Endometrial microvascular endothelial cells (primary cell): ENCODE measurements around the gene KRTAP23-1. TPM values are rescaled to one million over a fixed set of nuclear protein-coding genes. Genes with fewer than 3 reads are reported as not detected.

Source experiments
- in situ Hi-C: cut with HindIII; loops from 2 replicates; pipeline ENCODE4 v1.10.0; 2017; ENCODE audit warnings: low sequenced_read_pairs, low pct_unique_long_range_greater_than_20kb; ENCODE audit errors: inconsistent ontology term
- total RNA-seq: library from RNA; depleted of rRNA; stranded (reverse); fragments of >200 nt; gene quantifications from one replicate; pipeline ENCODE4 v1.2.3, GENCODE V29; 2015; ENCODE audit errors: inconsistent ontology term

KRTAP23-1 gene
- total RNA-seq, 1 donor from 2014 or later: not detected

DNA sequence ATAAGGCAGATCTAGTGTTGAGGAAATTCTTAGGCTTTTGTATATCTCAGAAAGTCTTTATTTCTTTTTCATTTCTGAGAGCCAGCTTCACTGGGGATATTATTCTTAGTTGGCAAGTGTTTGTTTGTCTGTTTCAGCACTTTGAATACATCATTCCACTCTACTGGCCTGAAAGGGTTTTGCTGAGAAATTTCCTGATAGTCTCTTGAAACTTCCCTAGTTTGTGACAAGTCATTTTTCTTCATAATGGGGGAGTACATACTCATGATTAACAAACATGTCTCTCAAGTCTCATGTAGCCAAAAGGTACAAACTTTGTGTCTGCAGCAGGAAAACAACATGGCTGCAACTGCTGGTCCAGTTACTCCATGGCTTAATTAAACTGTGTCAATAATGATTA is 22.0 kb downstream of the KRTAP23-1 start:
- in situ Hi-C loops: no loop called here

DNA sequence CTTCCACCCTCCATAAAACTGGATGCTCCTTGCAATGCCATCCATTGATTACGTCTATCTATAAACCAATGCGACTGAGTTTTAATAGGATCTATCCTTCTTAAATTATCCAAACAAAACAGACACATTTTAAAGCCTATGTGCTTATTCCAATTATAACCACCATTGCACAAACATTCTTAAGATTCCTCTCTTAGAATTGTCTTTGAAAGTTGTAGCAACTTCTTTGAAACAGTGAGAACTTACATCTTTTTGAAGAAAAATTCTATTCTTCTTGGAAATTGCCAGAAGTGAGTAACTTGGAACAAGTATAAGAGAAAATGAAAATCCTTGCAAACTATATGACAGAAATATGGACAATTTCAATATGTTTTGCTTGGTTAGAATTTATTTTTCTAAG is 28.2 kb downstream of the KRTAP23-1 start, which contains the start of gene KRTAP26-1:
Gene KRTAP26-1 (minus strand): TSS at position 101 of the 400 bp plus-strand sequence. CDS start 280 bp downstream, outside the sequence.
- in situ Hi-C loops: no loop called here

DNA sequence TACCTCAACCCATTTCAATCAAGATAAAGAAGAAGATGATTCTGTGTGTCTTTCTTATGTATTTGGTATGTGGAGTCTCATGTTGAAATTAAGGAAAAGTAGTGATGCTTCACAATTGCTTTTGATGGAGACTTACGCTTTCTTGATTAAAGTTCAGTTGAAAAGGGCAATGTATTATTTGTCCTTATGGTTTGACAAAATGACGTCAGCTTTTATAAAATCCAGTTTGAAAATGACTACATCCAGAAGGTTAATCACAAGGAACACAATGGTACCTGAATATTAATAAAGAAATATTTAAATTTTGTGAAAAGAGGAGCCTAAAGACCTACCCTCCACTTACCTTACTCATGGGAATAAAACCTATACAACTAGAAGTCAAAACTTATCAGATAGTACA is 32.7 kb downstream of the KRTAP23-1 start:
- in situ Hi-C loops: no loop called here

DNA sequence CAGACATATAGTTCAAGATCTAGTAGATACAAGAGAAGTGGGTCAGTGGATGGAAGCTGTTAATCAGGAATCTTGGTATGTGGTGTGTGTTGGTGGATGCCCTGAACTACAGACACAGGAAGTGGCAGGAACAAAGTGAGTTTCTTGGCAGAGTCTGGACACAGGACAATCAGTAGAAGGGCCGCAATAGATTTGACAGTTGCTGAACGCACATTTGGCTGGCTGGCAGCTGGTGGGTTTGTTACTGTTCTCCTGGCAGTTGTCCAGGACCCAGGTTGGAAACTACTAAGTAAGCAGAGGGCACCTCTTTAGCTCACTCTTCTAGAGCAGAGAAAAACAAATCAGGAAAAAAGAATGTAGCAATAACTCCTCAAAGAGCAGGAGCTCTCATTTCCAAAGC is 41.5 kb downstream of the KRTAP23-1 start:
- in situ Hi-C loops: no loop called here

DNA sequence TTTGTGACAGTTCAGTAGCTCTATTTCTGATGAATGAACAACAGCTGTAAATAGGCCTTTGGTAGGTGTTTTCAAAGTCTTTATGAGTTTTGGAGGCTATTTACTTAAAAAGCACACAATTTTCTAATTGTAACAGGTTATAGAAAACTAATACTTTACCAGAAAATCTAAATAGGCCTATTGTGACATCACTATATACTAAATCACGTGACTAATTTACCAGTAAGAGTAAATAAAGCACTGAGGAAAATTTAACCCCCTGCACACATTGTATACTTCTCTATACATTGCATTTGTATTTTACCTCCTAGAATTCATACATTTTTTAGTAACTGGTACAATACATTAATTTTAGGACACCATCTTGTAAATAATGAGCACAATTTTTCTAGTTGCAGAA is 43.3 kb downstream of the KRTAP23-1 start:
- in situ Hi-C loops: no loop called here

Other genes with a start within 250 kb of the KRTAP23-1 start
- gene CLDN17, start 181.8 kb downstream of the KRTAP23-1 start, total RNA-seq: not detected
- not detected for gene CLDN8, start 132.5 kb downstream of the KRTAP23-1 start, total RNA-seq
- gene KRTAP24-1, start 65.7 kb downstream of the KRTAP23-1 start, total RNA-seq: not detected
- not detected for gene KRTAP25-1, start 59.1 kb downstream of the KRTAP23-1 start, total RNA-seq
- not detected for gene KRTAP26-1, start 28.3 kb downstream of the KRTAP23-1 start, total RNA-seq
- gene KRTAP27-1, start 10.9 kb downstream of the KRTAP23-1 start, total RNA-seq: not detected
- gene KRTAP13-2, start 23.7 kb upstream of the KRTAP23-1 start, total RNA-seq: not detected
- gene KRTAP13-1, start 47.4 kb upstream of the KRTAP23-1 start, total RNA-seq: not detected
- gene KRTAP13-3, start 77.3 kb upstream of the KRTAP23-1 start, total RNA-seq: not detected
- not detected for gene KRTAP13-4, start 81.6 kb upstream of the KRTAP23-1 start, total RNA-seq
- gene KRTAP15-1, start 91.7 kb upstream of the KRTAP23-1 start, total RNA-seq: not detected
- gene KRTAP19-1, start 131.8 kb upstream of the KRTAP23-1 start, total RNA-seq: not detected
- not detected for gene KRTAP19-2, start 138.8 kb upstream of the KRTAP23-1 start, total RNA-seq
- gene KRTAP19-3, start 143.4 kb upstream of the KRTAP23-1 start, total RNA-seq: not detected
- gene KRTAP19-4, start 148.6 kb upstream of the KRTAP23-1 start, total RNA-seq: not detected
- not detected for gene KRTAP19-5, start 153.5 kb upstream of the KRTAP23-1 start, total RNA-seq
- not detected for gene KRTAP19-6, start 193.3 kb upstream of the KRTAP23-1 start, total RNA-seq
- gene KRTAP19-7, start 212.7 kb upstream of the KRTAP23-1 start, total RNA-seq: not detected
- not detected for gene KRTAP22-2, start 241.8 kb upstream of the KRTAP23-1 start, total RNA-seq
- gene KRTAP6-3, start 243.8 kb upstream of the KRTAP23-1 start, total RNA-seq: not detected